IMR-90 (cell line): Measurements from ENCODE around the gene MSMP. TPM values are rescaled to one million over a fixed set of nuclear protein-coding genes. Genes with fewer than 3 reads are reported as not detected.

Experiments
- ATAC-seq: fragments of 200-7000 bp; cut with Tn5 transposase; 2 replicates; pipeline ENCODE4 v1.9.1; 2020; ENCODE audit warnings: low read depth, mild to moderate bottlenecking, moderate library complexity
- BruUV-seq: library from RNA; stranded (reverse); fragments of 400-500 nt; replicated peaks from 2 replicates; lab custom pipeline; 2021; lab: Mats Ljungman, UMichigan
- CTCF ChIA-PET: fragments of 300-600 bp; formaldehyde crosslinking; extraction: SDS; loops from one replicate; lab custom pipeline; 2021; ENCODE audit warnings: antibody characterized with exemption; lab: Yijun Ruan, JAX
- POLR2A ChIA-PET: fragments of 300-600 bp; sonication (Branson Sonifier 250); formaldehyde crosslinking; loops from one replicate; lab custom pipeline; 2022; ENCODE audit warnings: antibody characterized with exemption; ENCODE audit not compliant: unreplicated experiment; lab: Charles Lee
- DNase-seq: peaks from one replicate; pipeline ENCODE4 v3.0.0; 2013
- H2AFZ ChIP-seq: replicated peaks from 2 replicates; pipeline ENCODE3; 2013; ENCODE audit warnings: low read length, mild to moderate bottlenecking; ENCODE audit not compliant: poor library complexity
- H2AK5ac ChIP-seq: 2 replicates; pipeline ENCODE4 v1.6.1; 2013; ENCODE audit warnings: low read depth, low read length, inconsistent platforms
- H2AK9ac ChIP-seq: replicated peaks from 2 replicates; pipeline ENCODE3; 2013; ENCODE audit warnings: mild to moderate bottlenecking, low read depth, low read length, moderate library complexity; ENCODE audit not compliant: poor library complexity
- H2BK120ac ChIP-seq: 2 replicates; pipeline ENCODE4 v1.6.1; 2013; ENCODE audit warnings: low read depth, low read length, inconsistent platforms
- H2BK15ac ChIP-seq: 3 replicates; pipeline ENCODE4 v1.6.1; 2013; ENCODE audit warnings: low read depth, low read length, inconsistent platforms
- H2BK20ac ChIP-seq: 2 replicates; pipeline ENCODE4 v1.6.1; 2013; ENCODE audit warnings: low read depth, mild to moderate bottlenecking, inconsistent platforms, low read length, moderate library complexity
- H2BK5ac ChIP-seq: 2 replicates; pipeline ENCODE4 v1.6.1; 2013; ENCODE audit warnings: mild to moderate bottlenecking, low read depth, low read length, inconsistent platforms; ENCODE audit not compliant: poor library complexity, severe bottlenecking
- H3K14ac ChIP-seq: replicated peaks from 2 replicates; pipeline ENCODE4 v1.6.1; 2013; ENCODE audit warnings: low read depth, low read length, inconsistent platforms
- H3K18ac ChIP-seq: 2 replicates; pipeline ENCODE4 v1.6.1; 2013; ENCODE audit warnings: low read depth, low read length, control low read depth
- H3K23ac ChIP-seq: 2 replicates; pipeline ENCODE4 v1.6.1; 2013; ENCODE audit warnings: low read depth, low read length, inconsistent platforms
- H3K27ac ChIP-seq: 2 replicates; pipeline ENCODE4 v1.5.1; 2013; ENCODE audit warnings: mild to moderate bottlenecking, control low read depth, low read length; ENCODE audit not compliant: insufficient read depth
- H3K27me3 ChIP-seq: 2 replicates; pipeline ENCODE4 v1.6.1; 2013; ENCODE audit warnings: low read length; ENCODE audit not compliant: control insufficient read depth, insufficient read depth
- H3K36me3 ChIP-seq: 2 replicates; pipeline ENCODE4 v1.6.1; 2013; ENCODE audit warnings: low read length, mixed read lengths; ENCODE audit not compliant: control insufficient read depth, insufficient read depth
- H3K4ac ChIP-seq: 2 replicates; pipeline ENCODE4 v1.6.1; 2013; ENCODE audit warnings: low read depth, low read length, inconsistent platforms
- H3K4me1 ChIP-seq: 2 replicates; pipeline ENCODE4 v1.6.1; 2013; ENCODE audit warnings: low read length, mixed read lengths; ENCODE audit not compliant: control insufficient read depth, insufficient read depth
- H3K4me2 ChIP-seq: 2 replicates; pipeline ENCODE4 v1.6.1; 2013; ENCODE audit warnings: low read depth, mild to moderate bottlenecking, control low read depth, low read length, moderate library complexity
- H3K4me3 ChIP-seq: 2 replicates; pipeline ENCODE4 v1.5.1; 2013; ENCODE audit warnings: low read depth, mild to moderate bottlenecking, control low read depth, low read length, moderate library complexity; ENCODE audit not compliant: insufficient read depth
- H3K56ac ChIP-seq: 2 replicates; pipeline ENCODE4 v1.6.1; 2013; ENCODE audit warnings: low read length, inconsistent platforms; ENCODE audit not compliant: insufficient read depth; ENCODE audit errors: extremely low read depth
- H3K79me1 ChIP-seq, 2 experiments: 2 replicates each; pipeline ENCODE4 v1.6.1; 2013; ENCODE audit warnings: low read length in 2 of 2, inconsistent platforms in 1 of 2, low read depth in 1 of 2
- H3K9ac ChIP-seq: 2 replicates; pipeline ENCODE4 v1.6.1; 2013; ENCODE audit warnings: low read depth, low read length, control low read depth
- H3K9me1 ChIP-seq: 2 replicates; pipeline ENCODE4 v1.6.1; 2013; ENCODE audit warnings: low read length, inconsistent platforms; ENCODE audit not compliant: insufficient read depth
- H3K9me3 ChIP-seq: 2 replicates; pipeline ENCODE4 v1.6.1; 2013; ENCODE audit warnings: low read length; ENCODE audit not compliant: control insufficient read depth, insufficient read depth
- H4K20me1 ChIP-seq: 2 replicates; pipeline ENCODE4 v1.6.1; 2013; ENCODE audit warnings: low read length, inconsistent platforms; ENCODE audit not compliant: insufficient read depth
- H4K5ac ChIP-seq: 2 replicates; pipeline ENCODE4 v1.6.1; 2013; ENCODE audit warnings: mild to moderate bottlenecking, low read depth, low read length, control low read depth
- H4K8ac ChIP-seq, 2 experiments: 2 replicates each; pipeline ENCODE4 v1.6.1; 2013; ENCODE audit warnings: low read depth in 2 of 2, low read length in 2 of 2, control low read depth in 1 of 2, inconsistent platforms in 1 of 2
- H4K91ac ChIP-seq: 2 replicates; pipeline ENCODE4 v1.6.1; 2013; ENCODE audit warnings: low read depth, low read length, inconsistent platforms; ENCODE audit not compliant: insufficient read depth
- BHLHE40 ChIP-seq: fragments of 150-350 bp; IDR thresholded peaks from 2 replicates; pipeline ENCODE4 v1.6.1; 2016; ENCODE audit warnings: mild to moderate bottlenecking, low read depth, low read length
- CEBPB ChIP-seq: IDR thresholded peaks from 2 replicates; pipeline ENCODE4 v1.6.1; 2012; ENCODE audit warnings: low read depth, low read length, improper control_type of control experiment
- CHD1 ChIP-seq: IDR thresholded peaks from 2 replicates; pipeline ENCODE4 v1.6.1; 2012; ENCODE audit warnings: low read depth, low read length, improper control_type of control experiment
- FOS ChIP-seq: fragments of 150-350 bp; IDR thresholded peaks from 2 replicates; pipeline ENCODE4 v1.6.1; 2016; ENCODE audit warnings: low read depth, low read length
- MAFK ChIP-seq: IDR thresholded peaks from 2 replicates; pipeline ENCODE4 v1.6.1; 2012; ENCODE audit warnings: low read depth, low read length, improper control_type of control experiment
- MAZ ChIP-seq: IDR thresholded peaks from 2 replicates; pipeline ENCODE4 v1.6.1; 2012; ENCODE audit warnings: low read depth, mild to moderate bottlenecking, low read length, improper control_type of control experiment, moderate library complexity, borderline replicate concordance
- MXI1 ChIP-seq: IDR thresholded peaks from 2 replicates; pipeline ENCODE4 v1.6.1; 2012; ENCODE audit warnings: low read depth, mild to moderate bottlenecking, low read length, moderate library complexity, borderline replicate concordance
- NFE2L2 ChIP-seq: fragments of 150-350 bp; IDR thresholded peaks from 2 replicates; pipeline ENCODE4 v1.6.1; 2016; ENCODE audit warnings: low read depth, mild to moderate bottlenecking, low read length
- POLR2A ChIP-seq: IDR thresholded peaks from 2 replicates; pipeline ENCODE4 v1.6.1; 2012; ENCODE audit warnings: mild to moderate bottlenecking, low read depth, low read length
- RAD21 ChIP-seq: IDR thresholded peaks from 2 replicates; pipeline ENCODE4 v1.6.1; 2012; ENCODE audit warnings: low read length, improper control_type of control experiment
- RCOR1 ChIP-seq: IDR thresholded peaks from 2 replicates; pipeline ENCODE4 v1.6.1; 2012; ENCODE audit warnings: mild to moderate bottlenecking, low read length, improper control_type of control experiment; ENCODE audit not compliant: insufficient replicate concordance
- RFX5 ChIP-seq: IDR thresholded peaks from 2 replicates; pipeline ENCODE4 v1.8.0; 2012; ENCODE audit warnings: low read depth, mild to moderate bottlenecking, low read length, moderate library complexity
- SMC3 ChIP-seq: fragments of 150-350 bp; IDR thresholded peaks from 2 replicates; pipeline ENCODE4 v1.6.1; 2016; ENCODE audit warnings: low read depth, mild to moderate bottlenecking, antibody characterized with exemption, low read length, moderate library complexity
- dilution Hi-C: fragments of 300-500 bp; cut with HindIII; formaldehyde crosslinking; loops from one replicate; pipeline ENCODE4 v1.14.3; 2018; ENCODE audit warnings: low sequenced_read_pairs; ENCODE audit not compliant: unreplicated experiment
- in situ Hi-C: fragments of 300-500 bp; cut with MboI; formaldehyde crosslinking; loops from 3 replicates; pipeline ENCODE4 v1.14.3; 2019; ENCODE audit warnings: low sequenced_read_pairs, inconsistent platforms, mixed read lengths
- intact Hi-C: fragments of 100-400 bp; cut with micrococcal nuclease; formaldehyde crosslinking; loops from 2 replicates; pipeline ENCODE4 v1.10.0; 2022
- polyA plus RNA-seq, 3 experiments: library from polyadenylated mRNA; depleted of rRNA; stranded (reverse); fragments of >200 nt; gene quantifications; 2 replicates each; pipeline ENCODE4 v1.2.3, GENCODE V29; 2012; ENCODE audit warnings: low replicate concordance in 1 of 3
- total RNA-seq: library from RNA; depleted of rRNA; stranded (reverse); fragments of >200 nt; gene quantifications from 2 replicates; pipeline ENCODE4 v1.2.3, GENCODE V29; 2012
- TF ChIP-seq, protein P1 (sequence below): fragments of 150-350 bp; IDR thresholded peaks from 2 replicates; pipeline ENCODE4 v1.6.1; 2016; ENCODE audit warnings: low read depth, mild to moderate bottlenecking, low read length, moderate library complexity, borderline replicate concordance
- TF ChIP-seq, protein P2 (sequence below): fragments of 150-350 bp; IDR thresholded peaks from 2 replicates; pipeline ENCODE4 v1.6.1; 2017; ENCODE audit warnings: mild to moderate bottlenecking, antibody characterized with exemption, low read length, low read depth
- TF ChIP-seq, protein P3 (sequence below): conservative IDR thresholded peaks from 2 replicates; pipeline ENCODE4 v1.5.1; 2012; ENCODE audit warnings: mild to moderate bottlenecking, low read depth, low read length, improper control_type of control experiment

Gene MSMP
- total and polyA plus RNA-seq, 2 of the 4 experiments (the other 2 are of a cell fraction) = not detected

DNA sequence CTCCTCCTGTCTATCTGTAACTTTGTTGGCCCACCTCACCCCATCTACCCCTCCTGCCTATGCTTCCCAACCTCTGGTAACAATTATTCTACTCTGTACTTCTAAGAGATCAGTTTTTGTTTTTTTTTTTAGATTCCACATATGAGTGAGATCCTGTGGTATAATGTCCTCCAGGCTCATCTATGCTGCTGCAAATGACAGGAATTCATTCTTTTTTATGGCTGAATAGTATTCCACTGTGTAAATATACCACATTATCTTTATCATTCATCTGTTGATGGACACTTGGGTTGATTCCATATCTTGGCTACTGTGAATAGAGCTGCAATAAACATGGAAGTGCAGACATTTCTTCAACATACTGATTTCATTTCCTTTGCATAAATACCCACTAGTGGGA is 29.3 kb upstream of the MSMP start:
- Histone ChIP-seq H3K14ac (no peak overlapping the region), H4K5ac (no peak overlapping the region), H3K36me3 (no peaks in the 10 kb centered on the region), H2BK5ac (no peak overlapping the region), H3K18ac (no peak overlapping the region), H3K4me1 (no peaks in the 10 kb centered on the region), H3K4me2 (no peak overlapping the region), H3K4ac (no peak overlapping the region), H3K79me1 (no peaks in the 10 kb centered on the region), H3K9me3 (no peaks in the 10 kb centered on the region), H4K8ac (no peak overlapping the region), H2BK120ac (no peak overlapping the region), H2AK9ac (no peak overlapping the region), H3K4me3 (no peak overlapping the region), H3K9me1 (no peaks in the 10 kb centered on the region; the same call in 1 of the 2 replicates), H3K23ac (no peak overlapping the region), H3K27me3 (peaks cover 39% of the 10 kb centered on the region), H2BK15ac (no peak overlapping the region), H3K9ac (no peak overlapping the region), H4K91ac (no peak overlapping the region), H3K27ac (no peak overlapping the region), H3K56ac (no peak overlapping the region), H2BK20ac (no peak overlapping the region), H2AFZ (no peak overlapping the region), H4K20me1 (no peaks in the 10 kb centered on the region), H2AK5ac (no peak overlapping the region)
- ATAC-seq (no peak), DNase-seq (no peak)
- TF ChIP-seq CEBPB = no peak
- no peak for TF ChIP-seq POLR2A
- no peak for TF ChIP-seq FOS
- no peak for TF ChIP-seq MAZ
- TF ChIP-seq BHLHE40 = no peak
- TF ChIP-seq MXI1 = no peak
- TF ChIP-seq RCOR1 = no peak
- no peak for TF ChIP-seq RAD21
- TF ChIP-seq, protein P1, sequence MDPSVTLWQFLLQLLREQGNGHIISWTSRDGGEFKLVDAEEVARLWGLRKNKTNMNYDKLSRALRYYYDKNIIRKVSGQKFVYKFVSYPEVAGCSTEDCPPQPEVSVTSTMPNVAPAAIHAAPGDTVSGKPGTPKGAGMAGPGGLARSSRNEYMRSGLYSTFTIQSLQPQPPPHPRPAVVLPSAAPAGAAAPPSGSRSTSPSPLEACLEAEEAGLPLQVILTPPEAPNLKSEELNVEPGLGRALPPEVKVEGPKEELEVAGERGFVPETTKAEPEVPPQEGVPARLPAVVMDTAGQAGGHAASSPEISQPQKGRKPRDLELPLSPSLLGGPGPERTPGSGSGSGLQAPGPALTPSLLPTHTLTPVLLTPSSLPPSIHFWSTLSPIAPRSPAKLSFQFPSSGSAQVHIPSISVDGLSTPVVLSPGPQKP = no peak
- TF ChIP-seq, protein P2, sequence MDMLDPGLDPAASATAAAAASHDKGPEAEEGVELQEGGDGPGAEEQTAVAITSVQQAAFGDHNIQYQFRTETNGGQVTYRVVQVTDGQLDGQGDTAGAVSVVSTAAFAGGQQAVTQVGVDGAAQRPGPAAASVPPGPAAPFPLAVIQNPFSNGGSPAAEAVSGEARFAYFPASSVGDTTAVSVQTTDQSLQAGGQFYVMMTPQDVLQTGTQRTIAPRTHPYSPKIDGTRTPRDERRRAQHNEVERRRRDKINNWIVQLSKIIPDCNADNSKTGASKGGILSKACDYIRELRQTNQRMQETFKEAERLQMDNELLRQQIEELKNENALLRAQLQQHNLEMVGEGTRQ = no peak
- TF ChIP-seq MAFK = no peak
- no peak for TF ChIP-seq NFE2L2
- no peak for TF ChIP-seq SMC3
- TF ChIP-seq, protein P3, sequence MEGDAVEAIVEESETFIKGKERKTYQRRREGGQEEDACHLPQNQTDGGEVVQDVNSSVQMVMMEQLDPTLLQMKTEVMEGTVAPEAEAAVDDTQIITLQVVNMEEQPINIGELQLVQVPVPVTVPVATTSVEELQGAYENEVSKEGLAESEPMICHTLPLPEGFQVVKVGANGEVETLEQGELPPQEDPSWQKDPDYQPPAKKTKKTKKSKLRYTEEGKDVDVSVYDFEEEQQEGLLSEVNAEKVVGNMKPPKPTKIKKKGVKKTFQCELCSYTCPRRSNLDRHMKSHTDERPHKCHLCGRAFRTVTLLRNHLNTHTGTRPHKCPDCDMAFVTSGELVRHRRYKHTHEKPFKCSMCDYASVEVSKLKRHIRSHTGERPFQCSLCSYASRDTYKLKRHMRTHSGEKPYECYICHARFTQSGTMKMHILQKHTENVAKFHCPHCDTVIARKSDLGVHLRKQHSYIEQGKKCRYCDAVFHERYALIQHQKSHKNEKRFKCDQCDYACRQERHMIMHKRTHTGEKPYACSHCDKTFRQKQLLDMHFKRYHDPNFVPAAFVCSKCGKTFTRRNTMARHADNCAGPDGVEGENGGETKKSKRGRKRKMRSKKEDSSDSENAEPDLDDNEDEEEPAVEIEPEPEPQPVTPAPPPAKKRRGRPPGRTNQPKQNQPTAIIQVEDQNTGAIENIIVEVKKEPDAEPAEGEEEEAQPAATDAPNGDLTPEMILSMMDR = no peak
- TF ChIP-seq CHD1 = no peak
- TF ChIP-seq RFX5 = no peak
- ChIA-PET POLR2A (no interaction called here), CTCF (no interaction called here)
- in situ Hi-C loops = no loop called here
- dilution Hi-C loops = no loop called here
- intact Hi-C loops = no loop called here
- no TSS peak for BruUV-seq
